HG02981 (cell line): ENCODE data around the gene ASTN2.

Source experiments
- ATAC-seq: cut with Tn5 transposase; IDR thresholded peaks from one replicate; pipeline ENCODE4 v1.9.1; 2021; ENCODE audit warnings: mild to moderate bottlenecking, moderate library complexity; ENCODE audit not compliant: unreplicated experiment

ASTN2 gene

GRCh38 chr9:117414906-117415331, at the start of gene ASTN2:
Gene ASTN2 (minus strand): TSS chr9:117415057. CDS start chr9:117414938, 119 bp downstream.
- no peak for ATAC-seq

- ATAC-seq, result no peak
These were observed 48.0 kb upstream of the ASTN2 start for GRCh38 chr9:117462861-117463260.

GRCh38 chr9:117461386-117461785, 46.5 kb upstream of the ASTN2 start:
- no peak for ATAC-seq

GRCh38 chr9:117460743-117461142, 45.9 kb upstream of the ASTN2 start:
- ATAC-seq, result no peak

- no peak for ATAC-seq
These were observed 45.1 kb upstream of the ASTN2 start for GRCh38 chr9:117459913-117460312.

- ATAC-seq, result no peak
These were observed 43.2 kb upstream of the ASTN2 start for GRCh38 chr9:117458066-117458465.

GRCh38 chr9:117454711-117455110, 39.9 kb upstream of the ASTN2 start:
- no peak for ATAC-seq

GRCh38 chr9:117453737-117454136, 38.9 kb upstream of the ASTN2 start:
- no peak for ATAC-seq

- no peak for ATAC-seq
These were observed 36.5 kb upstream of the ASTN2 start for GRCh38 chr9:117451311-117451710.

- ATAC-seq, result no peak
These were observed 33.2 kb upstream of the ASTN2 start for GRCh38 chr9:117448066-117448465.

- no peak for ATAC-seq
These were observed 30.8 kb upstream of the ASTN2 start for GRCh38 chr9:117445631-117446030.

- no peak for ATAC-seq
These were observed 29.6 kb upstream of the ASTN2 start for GRCh38 chr9:117444501-117444900.

- no peak for ATAC-seq
These were observed 22.4 kb upstream of the ASTN2 start for GRCh38 chr9:117437283-117437682.

- no peak for ATAC-seq
These were observed 20.9 kb upstream of the ASTN2 start for GRCh38 chr9:117435630-117436261.

- ATAC-seq, result no peak
These were observed 19.7 kb upstream of the ASTN2 start for GRCh38 chr9:117434566-117434965.

GRCh38 chr9:117430813-117431212, 16.0 kb upstream of the ASTN2 start:
- ATAC-seq, result no peak

- ATAC-seq, result no peak
These were observed 12.6 kb upstream of the ASTN2 start for GRCh38 chr9:117427357-117427913.

GRCh38 chr9:117425566-117425965, 10.7 kb upstream of the ASTN2 start:
- ATAC-seq, result no peak

- ATAC-seq, result no peak
These were observed 9.4 kb upstream of the ASTN2 start for GRCh38 chr9:117424291-117424690.

GRCh38 chr9:117418111-117418510, 3.3 kb upstream of the ASTN2 start:
- no peak for ATAC-seq

GRCh38 chr9:117416856-117417255, 2.0 kb upstream of the ASTN2 start:
- ATAC-seq, result no peak

GRCh38 chr9:117415358-117415914, 579 bp upstream of the ASTN2 start:
- ATAC-seq, result no peak
